Liver (tissue), 3 donors: ENCODE data around the gene ATG2A.

Experiments used
- ATF3 ChIP-seq: IDR thresholded peaks from 2 replicates; pipeline ENCODE4 v1.6.1; 2016; ENCODE audit warnings: antibody characterized with exemption
- CTCF ChIP-seq: fragments of 150-350 bp; IDR thresholded peaks from 2 replicates; pipeline ENCODE4 v1.5.1; 2017; ENCODE audit warnings: improper control_type of control experiment, low read depth, low read length; ENCODE audit not compliant: missing input control
- EGR1 ChIP-seq, 2 donors: IDR thresholded peaks; 2 replicates each; pipeline ENCODE4 v1.6.1; 2016 to 2018; ENCODE audit warnings: antibody characterized with exemption in 2 of 2, low read depth in 2 of 2
- MAX ChIP-seq: IDR thresholded peaks from 2 replicates; pipeline ENCODE4 v1.6.1; 2016; ENCODE audit warnings: antibody characterized with exemption
- RAD21 ChIP-seq, 2 donors: IDR thresholded peaks; 2 replicates each; pipeline ENCODE4 v1.6.1; 2016; ENCODE audit warnings: antibody characterized with exemption in 2 of 2, mild to moderate bottlenecking in 2 of 2
- SP1 ChIP-seq: IDR thresholded peaks from 2 replicates; pipeline ENCODE4 v1.6.1; 2018; ENCODE audit warnings: antibody characterized with exemption, mild to moderate bottlenecking
- TAF1 ChIP-seq: conservative IDR thresholded peaks from 2 replicates; pipeline ENCODE4 v1.6.1; 2016; ENCODE audit warnings: antibody characterized with exemption, mild to moderate bottlenecking
- TF ChIP-seq, protein P1 (sequence below): IDR thresholded peaks from 2 replicates; pipeline ENCODE4 v1.6.1; 2016; ENCODE audit warnings: antibody characterized with exemption, mild to moderate bottlenecking
- donor health status: healthy.
- donor health status: healthy.

DNA sequence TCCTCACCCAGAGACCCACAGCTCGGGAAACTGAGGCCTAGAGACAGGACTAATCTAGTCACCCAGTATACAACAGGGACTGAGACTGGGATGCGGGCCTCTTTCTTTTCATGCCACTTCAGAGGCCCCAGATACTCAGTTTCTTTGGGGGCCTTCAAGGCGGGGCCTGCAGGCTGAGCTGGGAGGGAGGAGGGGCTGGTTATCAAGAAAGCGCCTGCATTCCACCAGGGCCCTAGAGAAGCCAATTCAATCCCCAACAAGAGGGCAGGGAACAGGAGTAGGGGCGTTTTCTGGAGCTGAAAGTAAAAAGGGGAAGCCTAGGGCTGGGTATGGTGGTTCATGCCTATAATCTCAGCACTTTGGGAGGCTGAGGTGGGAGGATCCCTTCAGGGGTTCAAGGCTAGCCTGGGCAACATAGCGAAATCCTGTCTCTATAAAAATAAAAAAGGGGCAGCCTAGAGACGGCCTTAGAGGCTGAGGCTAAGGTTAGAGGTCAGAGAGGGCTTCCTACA, 1.6 kb downstream of the ATG2A start:
- TF ChIP-seq CTCF (no peak), MAX (no peak), EGR1 (IDR thresholded peaks at IDR 0.05; ENCODE audit: low read depth in 2 of 2) (no peak), ATF3 (no peak), RAD21 (IDR thresholded peaks at IDR 0.05) (no peak), TAF1 (no peak), SP1 (no peak)
- TF ChIP-seq, protein P1, sequence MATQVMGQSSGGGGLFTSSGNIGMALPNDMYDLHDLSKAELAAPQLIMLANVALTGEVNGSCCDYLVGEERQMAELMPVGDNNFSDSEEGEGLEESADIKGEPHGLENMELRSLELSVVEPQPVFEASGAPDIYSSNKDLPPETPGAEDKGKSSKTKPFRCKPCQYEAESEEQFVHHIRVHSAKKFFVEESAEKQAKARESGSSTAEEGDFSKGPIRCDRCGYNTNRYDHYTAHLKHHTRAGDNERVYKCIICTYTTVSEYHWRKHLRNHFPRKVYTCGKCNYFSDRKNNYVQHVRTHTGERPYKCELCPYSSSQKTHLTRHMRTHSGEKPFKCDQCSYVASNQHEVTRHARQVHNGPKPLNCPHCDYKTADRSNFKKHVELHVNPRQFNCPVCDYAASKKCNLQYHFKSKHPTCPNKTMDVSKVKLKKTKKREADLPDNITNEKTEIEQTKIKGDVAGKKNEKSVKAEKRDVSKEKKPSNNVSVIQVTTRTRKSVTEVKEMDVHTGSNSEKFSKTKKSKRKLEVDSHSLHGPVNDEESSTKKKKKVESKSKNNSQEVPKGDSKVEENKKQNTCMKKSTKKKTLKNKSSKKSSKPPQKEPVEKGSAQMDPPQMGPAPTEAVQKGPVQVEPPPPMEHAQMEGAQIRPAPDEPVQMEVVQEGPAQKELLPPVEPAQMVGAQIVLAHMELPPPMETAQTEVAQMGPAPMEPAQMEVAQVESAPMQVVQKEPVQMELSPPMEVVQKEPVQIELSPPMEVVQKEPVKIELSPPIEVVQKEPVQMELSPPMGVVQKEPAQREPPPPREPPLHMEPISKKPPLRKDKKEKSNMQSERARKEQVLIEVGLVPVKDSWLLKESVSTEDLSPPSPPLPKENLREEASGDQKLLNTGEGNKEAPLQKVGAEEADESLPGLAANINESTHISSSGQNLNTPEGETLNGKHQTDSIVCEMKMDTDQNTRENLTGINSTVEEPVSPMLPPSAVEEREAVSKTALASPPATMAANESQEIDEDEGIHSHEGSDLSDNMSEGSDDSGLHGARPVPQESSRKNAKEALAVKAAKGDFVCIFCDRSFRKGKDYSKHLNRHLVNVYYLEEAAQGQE = no peak
